WTC11 (cell line): ENCODE measurements around the gene RPS6KA2.
"Not testable (repeated sequence)": the region's sequence is repeated elsewhere in the genome, so short reads cannot be mapped to it uniquely, and the experiment has no call there.

ENCODE experiments used
- ATF6 ChIP-seq: sonication (generic); formaldehyde crosslinking; IDR thresholded peaks from 2 replicates; pipeline ENCODE4 v1.8.1; 2023; ENCODE audit warnings: mild to moderate bottlenecking, missing genetic modification reagents
- CTCF ChIP-seq: fragments of 200-600 bp; IDR thresholded peaks from 2 replicates; pipeline ENCODE4 v1.8.0; 2022; ENCODE audit warnings: antibody characterized with exemption
- NFYB ChIP-seq: sonication (generic); formaldehyde crosslinking; conservative IDR thresholded peaks from 2 replicates; pipeline ENCODE4 v1.8.0; 2022; ENCODE audit warnings: low read depth, missing genetic modification reagents

- peak; percentile 32; the same call in 1 of the 2 replicates for TF ChIP-seq NFYB (CRISPR knock-in tag)
- TF ChIP-seq ATF6 (CRISPR knock-in tag); CTCF: not testable (repeated sequence)
Measured at GRCh38 chr6:166392755-166393534, 234.1 kb downstream of the RPS6KA2 start.
